ENCODE data around the gene ZBTB20. TPM values are rescaled to one million over a fixed set of nuclear protein-coding genes. Genes with fewer than 3 reads are reported as not detected.

The ZBTB20 gene
- total and polyA plus RNA-seq, 2 of the 4 experiments (the other 2 are of a cell fraction): 0.75 to 14.7 TPM

- Histone ChIP-seq H3K14ac (replicated peaks; ENCODE audit: low read depth, low read length) (peak overlapping the region; percentile 6), H2BK5ac (ENCODE audit: low read depth, low read length, poor library complexity, severe bottlenecking) (peak overlapping the region; percentile 59), H3K4ac (ENCODE audit: low read depth, low read length) (peak overlapping the region; percentile 32; the same call in 1 of the 2 replicates), H3K4me2 (ENCODE audit: low read depth, low read length) (peak overlapping the region; percentile 96), H3K9me1 (ENCODE audit: insufficient read depth, low read length) (no peaks in the 10 kb centered on the region), H4K5ac (ENCODE audit: low read depth, low read length) (0 out of 2 replicates have a peak overlapping the region, but pooled peaks have one; percentile 66), H2AFZ (replicated peaks; ENCODE audit: low read length, poor library complexity) (peak overlapping the region; percentile 36), H3K9ac (ENCODE audit: low read depth, low read length) (peak overlapping the region; percentile 6; the same call in 1 of the 2 replicates), H3K9me3 (ENCODE audit: control insufficient read depth, insufficient read depth, low read length) (no peaks in the 10 kb centered on the region), H3K56ac (ENCODE audit: extremely low read depth, insufficient read depth, low read length) (no peak overlapping the region; the same call in 1 of the 2 replicates), H3K23ac (ENCODE audit: low read depth, low read length) (peak overlapping the region; percentile 26), H4K91ac (ENCODE audit: insufficient read depth, low read depth, low read length) (peak overlapping the region; percentile 20; the same call in 1 of the 2 replicates), H3K4me3 (ENCODE audit: insufficient read depth, low read depth, low read length) (peak overlapping the region; percentile 25), H2BK15ac (ENCODE audit: low read depth, low read length) (peak overlapping the region; percentile 16; the same call in 1 of the 3 replicates), H4K20me1 (ENCODE audit: insufficient read depth, low read length) (no peaks in the 10 kb centered on the region), H2AK5ac (ENCODE audit: low read depth, low read length) (no peak overlapping the region), H2BK120ac (ENCODE audit: low read depth, low read length) (peak overlapping the region; percentile 77), H3K27ac (ENCODE audit: insufficient read depth, low read length) (peak overlapping the region; percentile 69; the same call in 1 of the 2 replicates), H4K8ac (ENCODE audit: low read depth in 2 of 2, low read length in 2 of 2) (peak overlapping the region in 1 of 2 experiments; percentile 44; a peak in 1 of 4 replicates), H3K18ac (ENCODE audit: low read depth, low read length) (peak overlapping the region; percentile 90; the same call in 1 of the 2 replicates), H3K27me3 (ENCODE audit: control insufficient read depth, insufficient read depth, low read length) (no peaks in the 10 kb centered on the region), H3K36me3 (ENCODE audit: control insufficient read depth, insufficient read depth, low read length) (no peaks in the 10 kb centered on the region), H2AK9ac (replicated peaks; ENCODE audit: low read depth, low read length, poor library complexity) (no peak overlapping the region), H2BK20ac (ENCODE audit: low read depth, low read length) (0 out of 2 replicates have a peak overlapping the region, but pooled peaks have one; percentile 28), H3K79me1 (ENCODE audit: low read depth in 1 of 2, low read length in 2 of 2) (no peaks in the 10 kb centered on the region), H3K4me1 (ENCODE audit: control insufficient read depth, insufficient read depth, low read length) (no peaks in the 10 kb centered on the region; the same call in 1 of the 2 replicates)
- ATAC-seq (ENCODE audit: low read depth): peak; percentile 82
- dilution Hi-C loops (cut with HindIII; ENCODE audit: low sequenced_read_pairs, unreplicated experiment): no loop called here
- DNase-seq: peak; percentile 59
- TF ChIP-seq CHD1 (IDR thresholded peaks at IDR 0.05; ENCODE audit: low read depth, low read length): no peak
- TF ChIP-seq CEBPB (IDR thresholded peaks at IDR 0.05; ENCODE audit: low read depth, low read length): peak; percentile 63
- in situ Hi-C loops (cut with MboI; ENCODE audit: low sequenced_read_pairs): no loop called here
- ChIA-PET CTCF (no interaction called here), POLR2A (ENCODE audit: unreplicated experiment) (no interaction called here)
- intact Hi-C loops (cut with micrococcal nuclease): loop anchor here (5.0 kb wide), 1 partner anchor 377 kb away; no protein-coding TSS in a partner anchor
- BruUV-seq (replicated peaks): no TSS peak
- no CpG with 5 or more reads among the region's 8 CpGs for WGBS, 2 experiments (ENCODE audit: extremely low coverage in 2 of 2, insufficient read length in 1 of 2)
These were observed 388.0 kb downstream of the ZBTB20 start for GRCh38 chr3:114758831-114759699.

All from IMR-90 (cell line).